Amniotic epithelial cell (primary cell): ENCODE measurements around the gene CARF.
"Not testable (repeated sequence)": the region's sequence is repeated elsewhere in the genome, so short reads cannot be mapped to it uniquely, and the experiment has no call there.

ENCODE experiments used
- DNase-seq: peaks from one replicate; pipeline ENCODE4 v3.0.0-alpha.2; 2010; ENCODE audit warnings: low read depth

CARF gene

GRCh38 chr2:202933958-202934357 is 21.9 kb downstream of the CARF start:
- DNase-seq: no peak

- no peak for DNase-seq
Observed at GRCh38 chr2:202934456-202934855, 22.4 kb downstream of the CARF start.

GRCh38 chr2:202938960-202939359 is 26.9 kb downstream of the CARF start:
- no peak for DNase-seq

- peak; percentile 14 for DNase-seq
Observed at GRCh38 chr2:202941771-202942170, 29.7 kb downstream of the CARF start.

- DNase-seq: peak; percentile 17
Observed at GRCh38 chr2:202944408-202944807, 32.3 kb downstream of the CARF start.

GRCh38 chr2:202944816-202945215 is 32.7 kb downstream of the CARF start:
- no peak for DNase-seq

GRCh38 chr2:202945497-202945896 is 33.4 kb downstream of the CARF start:
- DNase-seq: no peak

- not testable (repeated sequence) for DNase-seq
Observed at GRCh38 chr2:202949333-202949732, 37.3 kb downstream of the CARF start.

GRCh38 chr2:202950592-202950991 is 38.5 kb downstream of the CARF start:
- DNase-seq: peak; percentile 36

- no peak for DNase-seq
Observed at GRCh38 chr2:202960524-202960923, 48.4 kb downstream of the CARF start.

- no peak for DNase-seq
Observed at GRCh38 chr2:202963712-202964111, 51.6 kb downstream of the CARF start.

- DNase-seq: peak; percentile 89
Observed at GRCh38 chr2:202965810-202966460, 53.9 kb downstream of the CARF start.

GRCh38 chr2:202969404-202969803 is 57.3 kb downstream of the CARF start:
- DNase-seq: not testable (repeated sequence)

GRCh38 chr2:202976809-202977208 is 64.7 kb downstream of the CARF start:
- no peak for DNase-seq

- DNase-seq: no peak
Observed at GRCh38 chr2:202982779-202983491, 70.9 kb downstream of the CARF start.

- no peak for DNase-seq
Observed at GRCh38 chr2:202989749-202990148, 77.7 kb downstream of the CARF start.

- no peak for DNase-seq
Observed at GRCh38 chr2:202990501-202990900, 78.4 kb downstream of the CARF start.

GRCh38 chr2:202997113-202997512 is 85.0 kb downstream of the CARF start:
- peak; percentile 57 for DNase-seq

- DNase-seq: peak; percentile 17
Observed at GRCh38 chr2:203002054-203002821, 90.2 kb downstream of the CARF start.

GRCh38 chr2:203003716-203004115 is 91.6 kb downstream of the CARF start:
- DNase-seq: no peak

GRCh38 chr2:203014456-203015199 is 102.6 kb downstream of the CARF start, which contains the start of gene NBEAL1:
TSS of gene NBEAL1 (plus strand) at chr2:203014875. CDS start at chr2:203016385, 1,510 bp downstream.
- peak; percentile 97 for DNase-seq

GRCh38 chr2:203016716-203017115 is 104.6 kb downstream of the CARF start:
- no peak for DNase-seq
